Stimulated activated CD4-positive, alpha-beta T cell treated with anti-CD3 and anti-CD28 coated beads, Interleukin-1b, Interleukin-23, amount 100 ng/mL, for 4 hours (primary cell): ENCODE measurements around the gene MIB1.

Experiments used
- DNase-seq, 2 donors: peaks; one replicate each; pipeline ENCODE4 v3.0.0-alpha.2; 2020; ENCODE audit warnings: low read depth in 2 of 2

The MIB1 gene

DNA sequence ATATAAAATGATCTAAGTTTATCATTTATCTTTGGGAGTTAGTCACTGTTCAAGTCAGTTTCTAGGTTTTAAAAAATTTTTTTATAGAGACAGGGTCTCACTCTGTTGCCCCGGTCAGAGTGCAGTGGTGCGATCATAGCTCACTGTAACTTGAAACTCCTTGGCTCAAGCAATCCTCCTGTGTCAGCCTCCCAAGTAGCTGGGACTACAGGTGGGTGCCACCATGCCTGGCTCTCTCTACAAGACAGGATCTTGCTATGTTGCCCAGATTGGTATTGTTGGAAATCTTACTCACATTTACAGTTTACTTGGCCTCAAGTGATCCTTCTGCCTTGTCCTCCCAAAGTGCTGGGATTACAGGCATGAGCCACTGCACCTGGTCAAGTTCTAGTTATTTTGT, 74.5 kb downstream of the MIB1 start:
- no peak for DNase-seq

DNA sequence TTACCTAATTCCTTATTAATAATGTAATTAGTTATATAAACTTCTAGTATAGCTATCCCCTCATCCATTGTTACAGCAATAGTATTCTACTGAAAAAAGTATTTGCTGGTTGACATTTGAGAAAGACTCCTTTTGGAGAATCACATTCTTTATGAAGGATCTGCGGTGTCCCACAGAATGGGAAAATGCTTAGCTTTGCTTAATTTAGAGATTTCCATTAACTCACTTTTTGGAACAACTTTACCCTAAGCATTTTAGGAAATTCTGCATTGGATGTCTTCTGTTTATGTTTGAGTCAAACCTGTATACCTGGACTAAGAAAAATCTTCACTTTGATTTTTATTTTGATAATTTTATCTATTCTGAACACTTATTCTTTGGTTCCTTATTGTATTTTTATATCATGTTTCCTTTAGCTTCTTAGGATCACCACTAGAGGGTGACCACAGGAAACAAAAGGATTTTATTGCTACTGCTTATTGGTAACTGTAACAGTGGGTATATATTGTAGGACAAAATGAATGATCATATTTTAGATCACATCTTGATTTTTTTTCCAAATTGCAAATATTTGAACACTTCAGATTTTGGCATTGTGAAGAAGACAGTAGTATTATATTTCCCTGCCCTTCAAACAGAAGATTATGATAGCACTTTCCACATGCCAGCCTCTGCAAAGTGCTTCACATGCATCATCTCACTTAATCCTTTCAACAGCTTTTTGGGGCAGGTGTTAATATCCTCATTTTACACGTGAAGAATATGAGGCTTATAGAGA, 79.6 kb downstream of the MIB1 start:
- no peak for DNase-seq

DNA sequence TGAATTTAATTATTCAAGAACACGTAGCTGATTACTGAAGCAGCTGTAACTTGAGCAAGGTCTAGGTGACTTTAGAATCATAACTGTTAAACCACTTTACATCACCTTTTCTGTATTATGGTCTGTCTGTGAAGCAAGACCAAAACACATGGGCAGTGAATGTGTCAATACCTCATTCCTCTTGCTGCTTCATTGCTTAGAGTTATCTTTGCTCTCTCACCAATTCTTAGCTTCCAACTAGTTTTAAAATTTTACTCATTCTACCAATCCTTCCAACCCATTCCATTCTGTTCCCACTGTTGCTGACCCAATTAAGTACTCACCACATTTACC, 80.2 kb downstream of the MIB1 start:
- no peak for DNase-seq

DNA sequence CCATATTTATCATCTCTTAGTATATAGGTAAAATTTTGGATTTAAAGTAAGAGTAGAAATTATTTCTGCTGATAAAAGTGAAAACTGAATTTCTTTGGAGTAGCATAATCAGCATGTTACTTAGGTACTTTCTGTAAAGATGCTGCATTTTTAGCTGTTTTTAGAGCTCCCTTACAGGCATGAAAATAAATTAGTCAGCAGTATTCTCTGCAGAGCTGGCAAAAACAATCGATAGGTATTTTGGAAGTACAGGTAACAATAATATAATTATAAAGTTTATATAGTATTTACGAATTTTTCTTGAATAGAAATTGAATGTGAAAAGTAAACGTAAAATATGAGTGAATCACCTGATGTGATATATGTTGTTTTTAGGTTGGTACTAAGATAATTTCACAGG, 83.3 kb downstream of the MIB1 start:
- DNase-seq = no peak

DNA sequence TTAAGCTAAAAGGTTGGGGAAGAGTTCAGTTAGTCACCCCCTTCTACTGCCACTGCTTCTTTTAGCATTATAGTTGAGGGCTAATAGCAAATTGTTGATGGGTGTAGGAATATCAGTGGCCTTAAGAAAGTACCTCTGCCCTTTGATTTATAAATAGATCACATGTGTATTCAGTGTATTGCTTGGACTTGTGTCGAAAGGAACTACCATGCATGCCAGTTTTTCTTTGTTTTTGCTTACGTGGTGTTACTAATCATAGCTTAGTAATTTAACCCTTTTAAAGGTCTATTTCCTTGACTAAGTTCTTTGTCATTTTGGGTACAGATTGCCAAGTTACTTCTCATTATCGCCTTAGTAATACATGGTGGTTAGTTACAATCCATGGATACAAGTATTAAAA, 85.6 kb downstream of the MIB1 start:
- no peak for DNase-seq

DNA sequence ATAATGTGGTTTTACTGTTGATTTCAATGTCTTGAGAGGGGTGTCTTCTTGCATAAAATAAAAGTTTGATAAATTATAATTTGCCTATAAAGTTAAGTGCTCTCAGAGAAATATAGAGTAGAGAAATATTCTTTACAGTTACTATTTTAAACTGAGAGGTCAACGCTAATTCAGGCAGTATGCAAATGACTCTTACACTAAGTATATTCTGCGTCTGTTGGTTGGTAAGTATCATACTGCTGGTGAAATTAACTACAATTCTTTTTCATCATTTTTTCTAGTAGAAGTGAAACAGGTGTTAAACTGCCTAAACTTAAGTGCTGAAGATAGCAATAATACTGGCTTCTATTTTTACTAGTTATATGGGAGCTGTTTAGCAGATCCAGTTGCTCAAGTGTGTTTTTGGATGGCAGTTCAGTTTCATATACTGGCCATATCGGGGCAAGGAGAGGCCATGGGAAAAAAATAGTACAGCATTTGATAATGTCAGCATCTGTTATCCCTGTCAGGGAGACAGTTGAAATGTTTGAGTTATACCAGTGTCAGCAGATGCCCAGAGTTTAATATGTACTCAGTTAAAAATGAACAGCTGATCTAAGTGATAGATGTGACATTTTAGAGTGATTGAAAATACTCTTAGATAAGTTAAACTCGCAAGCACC, 86.2 kb downstream of the MIB1 start:
- DNase-seq = no peak

DNA sequence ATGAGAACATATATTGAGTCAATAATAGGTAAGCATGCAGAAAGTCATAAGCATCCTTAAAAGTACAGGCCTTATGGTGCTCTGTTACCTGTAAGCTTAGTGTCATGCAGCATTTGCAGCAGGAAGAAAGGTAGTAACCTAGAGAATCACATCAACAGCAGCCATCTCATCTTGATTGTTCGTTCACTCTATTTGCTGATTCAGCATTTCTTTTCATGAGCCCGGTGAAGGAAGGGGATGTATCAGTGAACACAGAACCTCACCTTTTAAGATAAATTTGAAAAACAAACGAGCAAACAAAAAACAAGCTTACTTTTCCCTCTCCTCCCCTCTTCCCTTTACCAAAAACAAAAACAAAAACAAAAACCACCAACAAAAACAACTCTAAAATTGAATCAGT, 89.9 kb downstream of the MIB1 start:
- no peak for DNase-seq

DNA sequence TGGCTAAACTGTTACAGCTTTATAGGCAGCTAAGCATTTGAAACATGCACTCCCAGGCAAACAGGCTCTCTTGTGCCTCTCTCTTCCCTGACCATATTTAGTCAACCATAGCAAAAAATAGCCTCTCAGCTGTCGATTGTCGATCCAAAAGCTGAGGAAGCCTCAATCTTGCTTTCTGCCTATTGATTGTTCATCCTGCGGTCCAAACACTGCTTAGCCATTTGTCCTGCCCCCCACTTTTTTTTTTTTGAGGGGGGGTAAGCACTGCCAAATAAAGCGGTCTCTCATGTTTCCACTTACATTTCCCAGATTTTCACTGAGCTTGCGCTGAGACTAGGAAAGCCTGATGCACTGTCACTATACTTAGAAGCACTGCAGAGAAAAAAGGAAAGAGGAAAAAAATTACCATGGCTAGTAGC, 90.8 kb downstream of the MIB1 start:
- no peak for DNase-seq

DNA sequence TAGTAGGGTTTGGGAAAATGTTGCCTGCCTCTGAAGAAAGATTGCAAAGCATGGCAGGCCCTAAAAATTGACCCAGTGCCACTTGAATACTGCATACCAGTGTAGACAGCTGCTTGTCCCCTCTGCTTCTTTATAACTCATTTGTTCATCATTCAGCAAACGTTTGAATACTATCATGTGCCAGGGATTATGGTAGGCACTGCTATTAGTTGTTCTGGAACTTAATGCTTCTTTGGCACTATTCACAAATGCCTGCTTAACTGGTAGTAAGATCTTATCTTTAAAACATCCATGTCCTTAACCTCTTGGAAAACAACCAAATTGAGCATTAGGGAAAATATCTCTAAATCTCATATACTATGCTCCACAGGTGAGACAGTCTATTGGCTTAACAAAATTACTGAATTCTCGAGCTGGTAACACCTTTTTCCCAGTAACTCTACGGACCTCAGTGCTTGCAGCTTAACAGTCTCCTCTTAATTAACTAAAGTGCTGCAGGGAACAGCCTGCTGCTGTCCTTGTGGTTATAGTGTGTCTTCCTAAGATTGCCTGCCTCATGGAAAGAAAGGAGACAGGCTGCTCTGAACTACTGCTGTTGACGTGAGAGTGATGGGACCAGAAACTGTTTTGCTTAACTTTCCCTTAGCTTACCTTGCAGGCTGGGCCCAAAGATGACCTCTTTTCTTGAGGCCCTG, 93.2 kb downstream of the MIB1 start:
- no peak for DNase-seq

DNA sequence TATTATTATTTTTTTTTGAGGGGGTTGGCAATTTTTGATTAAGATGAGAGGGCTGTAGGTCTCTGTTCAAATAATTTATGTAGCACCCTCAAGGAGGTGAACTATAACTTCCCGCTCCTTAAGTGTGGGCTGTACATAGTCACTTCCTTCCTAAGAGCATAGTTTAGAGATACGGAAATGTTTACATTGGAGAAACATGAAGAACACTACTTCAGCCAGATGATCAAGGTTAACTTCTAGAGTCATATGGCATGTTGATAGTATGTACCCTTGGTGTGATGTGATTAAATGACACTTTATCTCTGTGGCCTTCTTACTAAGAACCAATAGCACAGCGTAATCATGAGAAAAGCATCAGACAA, 93.7 kb downstream of the MIB1 start:
- no peak for DNase-seq

DNA sequence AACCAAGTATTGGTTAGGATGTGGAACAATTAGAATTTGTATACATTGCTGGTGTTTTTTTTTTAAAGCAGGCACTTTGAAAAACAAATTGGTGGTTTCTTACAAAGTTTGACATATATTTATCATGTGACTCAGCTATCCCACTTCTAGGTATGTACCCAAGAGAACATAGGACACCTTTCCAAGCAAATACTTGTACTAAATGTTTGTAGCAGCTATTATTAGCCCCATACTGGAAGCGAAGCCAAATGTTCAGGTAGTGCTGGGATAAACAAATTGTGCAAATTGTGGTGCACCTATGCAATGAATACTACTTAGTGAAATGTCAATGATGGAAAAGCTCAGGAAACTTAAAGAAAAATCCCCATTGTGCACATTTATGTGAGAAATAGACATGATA, 101.0 kb downstream of the MIB1 start:
- no peak for DNase-seq

DNA sequence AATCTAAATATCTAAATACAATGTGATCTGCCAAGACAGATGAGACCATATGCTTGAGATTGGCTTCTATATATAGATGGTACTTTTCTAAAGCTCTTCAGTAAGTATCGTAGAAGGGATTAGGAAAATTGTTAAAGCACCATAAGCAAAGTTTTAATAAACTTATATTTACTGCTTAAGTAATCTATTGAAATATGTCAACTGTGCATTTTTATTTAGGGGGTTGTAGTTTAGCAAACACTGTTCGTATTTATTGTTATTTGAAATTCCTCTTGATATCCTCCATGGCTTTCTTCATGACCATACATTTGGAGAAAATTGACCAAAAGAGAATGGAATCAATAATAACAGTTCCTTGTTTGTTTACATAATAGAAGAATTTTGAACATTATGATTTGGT, 102.7 kb downstream of the MIB1 start:
- no peak for DNase-seq

DNA sequence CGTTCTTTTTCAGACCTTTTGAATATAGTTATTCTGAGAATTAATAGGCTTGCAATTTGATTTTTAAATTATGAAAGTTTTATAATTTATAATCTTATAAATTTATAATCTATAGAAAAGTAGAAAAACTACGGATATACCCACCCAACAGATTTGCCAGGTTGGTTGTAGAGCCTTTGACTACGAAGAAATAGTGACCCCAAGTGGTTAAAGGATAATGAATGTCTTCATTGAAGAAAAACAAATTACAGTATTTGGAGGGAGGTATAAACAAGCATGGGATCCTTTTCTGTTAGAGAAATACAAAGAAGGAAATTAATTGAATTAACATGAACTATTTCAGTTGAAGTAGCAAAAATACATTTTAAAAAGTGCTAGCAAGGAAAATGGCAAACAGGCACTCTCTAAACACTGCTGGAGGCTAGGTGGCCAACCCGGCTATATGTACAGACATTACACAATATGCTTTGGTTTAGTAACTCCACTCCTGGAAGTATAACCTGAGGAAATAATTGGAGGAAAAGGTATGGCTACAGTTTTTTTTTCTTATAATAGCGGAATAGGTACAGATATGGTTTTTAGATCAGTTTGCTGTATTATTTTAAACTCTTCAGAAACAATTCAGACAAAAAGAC, 110.9 kb downstream of the MIB1 start:
- no peak for DNase-seq

DNA sequence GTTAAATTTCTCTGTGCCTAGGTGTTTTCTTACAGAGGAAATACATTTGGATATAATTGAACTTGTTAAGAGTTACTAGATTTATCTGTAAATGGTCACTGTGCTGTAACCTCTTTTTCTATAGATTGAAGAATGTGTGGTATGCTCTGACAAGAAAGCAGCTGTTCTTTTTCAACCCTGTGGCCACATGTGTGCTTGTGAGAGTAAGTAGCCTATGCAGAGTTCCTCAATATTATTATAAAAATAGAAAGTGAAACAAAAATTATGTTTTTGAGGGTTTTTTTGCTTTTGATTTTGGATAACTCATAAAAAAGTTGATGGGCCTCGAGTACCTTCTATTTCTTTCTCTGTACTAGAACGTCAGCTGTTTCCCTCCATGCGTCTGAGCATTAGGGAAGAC, 112.4 kb downstream of the MIB1 start:
- DNase-seq = no peak

DNA sequence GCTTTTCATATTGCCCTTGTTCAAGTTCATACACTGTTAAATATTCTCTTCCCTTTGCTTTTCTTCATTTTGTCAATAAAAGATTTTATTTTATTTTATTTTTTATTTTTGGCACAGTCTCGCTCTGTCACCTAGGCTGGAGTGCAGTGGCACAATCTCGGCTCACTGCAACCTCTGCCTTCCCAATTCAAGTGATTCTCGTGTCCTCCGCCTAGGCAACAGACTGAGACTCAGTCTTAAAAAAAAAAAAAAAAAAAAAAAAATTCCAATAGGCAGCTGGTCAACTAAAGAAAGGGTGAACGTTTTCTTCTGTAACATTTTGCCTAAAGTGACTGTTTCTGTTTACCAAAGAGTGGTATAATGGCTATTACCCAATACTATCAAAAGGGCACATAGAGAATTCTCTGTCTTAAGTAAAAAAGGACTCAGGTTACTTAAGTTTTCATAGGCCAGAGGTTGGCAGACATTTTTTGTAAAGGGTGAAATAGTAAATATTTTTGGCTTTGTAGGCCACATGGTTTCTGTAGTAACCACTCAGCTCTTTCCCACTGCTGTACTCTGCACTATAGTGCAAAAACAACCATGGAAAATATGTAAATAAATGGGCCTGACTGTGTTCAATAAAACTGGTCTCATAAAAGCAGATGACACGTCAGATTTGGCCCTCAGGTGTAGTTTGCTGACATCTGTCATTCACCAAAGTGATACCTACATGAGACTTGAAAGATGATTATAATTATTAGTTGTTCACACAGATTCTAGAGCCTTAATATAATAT, 113.4 kb downstream of the MIB1 start:
- no peak for DNase-seq

DNA sequence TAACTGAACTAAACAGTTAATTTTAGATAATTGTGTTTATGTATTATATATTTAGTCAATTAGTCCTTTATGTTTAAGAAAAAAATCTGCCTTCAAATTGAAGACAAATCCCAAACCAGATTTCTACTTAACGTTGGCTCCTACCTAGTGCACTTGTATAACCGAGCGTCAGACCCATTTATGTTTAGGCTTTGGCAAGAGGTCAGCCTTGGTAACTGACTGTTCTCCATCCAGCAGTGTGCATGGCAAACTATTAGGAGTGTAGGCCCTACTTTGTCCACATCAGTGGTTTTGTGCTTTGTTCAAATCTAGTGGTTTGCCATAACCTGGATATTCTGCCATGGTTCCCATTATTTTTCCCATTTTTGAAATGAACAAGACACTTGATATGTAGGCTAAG, 114.8 kb downstream of the MIB1 start:
- no peak for DNase-seq

DNA sequence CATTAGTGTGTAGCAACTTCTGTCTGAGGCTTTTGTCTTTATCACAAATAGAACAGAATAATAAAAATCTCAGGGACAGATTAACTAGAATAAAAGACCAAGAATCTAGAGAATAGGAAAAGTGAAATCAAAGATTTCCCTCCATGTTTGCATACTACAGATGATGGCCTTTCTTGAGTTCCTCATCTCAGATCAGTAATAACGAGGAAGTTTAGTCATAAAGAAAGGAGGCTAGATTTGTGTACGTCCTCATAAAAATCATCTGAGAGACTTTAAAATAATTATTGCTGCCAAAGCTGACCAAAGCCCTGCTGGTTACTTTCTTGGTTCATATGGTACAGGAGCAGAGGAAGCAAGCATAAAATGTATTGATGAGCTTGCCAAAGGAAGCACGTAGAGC, 117.3 kb downstream of the MIB1 start:
- DNase-seq = no peak

DNA sequence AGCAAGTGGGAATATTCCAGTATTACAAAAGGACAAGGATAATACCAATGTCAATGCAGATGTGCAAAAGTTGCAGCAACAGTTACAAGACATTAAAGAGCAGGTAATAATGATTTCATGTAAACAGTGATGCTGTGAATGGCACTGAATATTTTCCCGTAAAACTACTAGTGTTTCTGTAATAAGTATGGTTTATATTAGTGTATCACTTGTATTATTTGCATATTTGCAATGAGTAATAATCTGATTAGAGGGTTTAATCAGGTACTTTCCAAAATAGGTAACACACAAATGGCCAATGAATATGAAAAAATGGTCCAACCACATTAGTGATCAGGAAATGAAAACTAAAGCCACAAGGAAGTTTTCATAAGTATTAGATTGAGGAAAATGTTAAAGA, 118.0 kb downstream of the MIB1 start:
- no peak for DNase-seq

DNA sequence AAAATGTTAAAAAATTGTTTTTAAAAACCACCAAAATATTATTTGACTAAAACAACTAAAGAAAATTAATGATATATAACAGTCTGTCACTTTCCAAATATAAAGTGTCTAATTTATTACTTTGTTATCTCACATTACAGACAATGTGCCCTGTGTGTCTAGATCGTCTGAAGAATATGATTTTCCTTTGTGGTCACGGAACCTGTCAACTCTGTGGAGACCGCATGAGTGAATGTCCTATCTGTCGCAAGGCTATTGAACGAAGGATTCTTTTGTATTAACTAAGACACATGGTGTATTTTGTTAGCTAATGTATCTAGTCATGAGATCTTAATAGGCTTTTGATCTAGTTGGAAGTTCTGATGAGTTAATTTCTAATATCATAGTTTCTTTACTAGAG, 123.8 kb downstream of the MIB1 start:
- DNase-seq = no peak

DNA sequence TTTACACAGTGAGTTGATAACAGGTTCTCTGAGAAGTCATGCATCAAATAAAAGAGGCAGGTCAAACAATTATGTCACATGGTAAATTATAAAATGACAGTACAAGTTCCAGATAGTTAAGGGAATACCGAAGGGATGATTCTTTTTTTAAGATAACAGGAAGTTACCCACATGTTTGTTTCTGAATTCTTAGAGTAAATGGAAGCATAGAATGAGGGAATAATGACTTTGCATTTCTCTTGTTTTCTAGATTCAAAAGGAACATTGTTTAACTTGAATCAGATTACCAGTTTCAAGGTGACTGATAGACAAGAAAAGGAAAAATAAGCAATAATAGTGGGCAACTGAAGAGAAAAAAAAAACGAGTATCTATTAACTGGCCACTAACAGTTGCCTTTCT, 124.5 kb downstream of the MIB1 start:
- DNase-seq = no peak

DNA sequence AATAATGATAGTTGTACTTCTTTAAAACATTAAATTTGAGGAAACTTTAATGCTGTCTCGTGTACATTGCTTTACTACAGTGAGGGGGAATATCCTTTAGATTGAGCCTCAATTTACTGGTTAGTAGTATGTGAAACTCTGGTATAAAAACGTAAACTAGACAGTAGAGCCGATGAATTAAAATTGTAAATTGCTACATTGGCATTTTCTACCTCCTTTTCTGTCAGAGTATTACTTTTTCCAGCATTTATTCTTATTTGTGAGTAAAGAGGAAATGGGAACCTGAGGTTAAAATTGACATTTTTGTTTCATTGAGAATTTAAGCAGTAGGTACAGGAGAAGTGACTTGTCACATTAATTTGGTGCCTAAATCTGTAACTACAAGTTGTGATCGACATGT, 128.2 kb downstream of the MIB1 start:
- DNase-seq = no peak

DNA sequence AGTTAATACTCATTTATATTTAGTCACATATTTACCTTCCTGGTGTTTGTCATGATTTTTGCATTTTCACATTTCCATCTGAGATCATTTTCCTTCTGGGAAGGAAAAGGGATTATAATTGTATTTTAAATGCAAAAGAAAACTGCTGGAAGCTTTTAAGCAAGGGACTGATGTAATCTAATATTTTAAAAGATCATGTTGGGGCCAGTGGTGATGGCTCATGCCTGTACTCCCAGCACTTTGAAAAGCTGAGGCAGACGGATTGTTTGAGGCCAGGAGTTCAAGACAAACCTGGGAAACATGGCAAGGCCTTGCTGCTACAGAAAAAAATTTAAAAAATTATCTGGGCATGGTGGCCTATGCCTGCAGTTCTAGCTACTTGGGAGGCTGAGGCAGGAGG, 149.0 kb downstream of the MIB1 start:
- DNase-seq = no peak
